GM12874 (cell line): ENCODE data around the gene EPHA2.

Experiments used
- TF ChIP-seq, protein P1 (sequence below): IDR thresholded peaks from 2 replicates; pipeline ENCODE4 v1.5.1; 2011; ENCODE audit warnings: low read depth, mild to moderate bottlenecking, control low read depth, low read length, moderate library complexity; ENCODE audit not compliant: insufficient read depth

Gene EPHA2

DNA sequence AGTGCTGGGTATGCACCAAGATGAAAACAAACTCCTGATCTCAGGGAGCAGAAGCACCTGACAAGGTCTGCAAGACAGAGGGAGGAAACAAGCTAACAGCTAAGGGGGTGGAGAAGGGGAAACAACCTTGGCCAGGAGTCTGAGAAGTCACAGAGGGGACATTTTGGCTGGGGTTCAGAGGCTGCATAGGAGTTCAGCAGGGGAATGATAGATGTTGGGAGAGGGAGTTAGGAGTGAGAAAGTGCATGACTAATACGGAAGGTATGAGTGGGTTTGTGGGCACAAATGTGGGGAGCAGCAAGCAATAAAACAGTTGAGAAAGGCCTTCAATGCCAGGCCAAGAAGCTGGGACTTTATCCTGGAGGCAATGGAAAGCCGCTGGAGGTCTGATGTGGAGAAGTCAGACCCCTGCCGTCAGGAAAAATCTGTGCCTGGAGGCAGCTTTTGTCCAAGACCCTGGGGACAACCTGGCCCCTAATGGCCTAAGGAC lies 16.4 kb downstream of the EPHA2 start:
- TF ChIP-seq, protein P1, sequence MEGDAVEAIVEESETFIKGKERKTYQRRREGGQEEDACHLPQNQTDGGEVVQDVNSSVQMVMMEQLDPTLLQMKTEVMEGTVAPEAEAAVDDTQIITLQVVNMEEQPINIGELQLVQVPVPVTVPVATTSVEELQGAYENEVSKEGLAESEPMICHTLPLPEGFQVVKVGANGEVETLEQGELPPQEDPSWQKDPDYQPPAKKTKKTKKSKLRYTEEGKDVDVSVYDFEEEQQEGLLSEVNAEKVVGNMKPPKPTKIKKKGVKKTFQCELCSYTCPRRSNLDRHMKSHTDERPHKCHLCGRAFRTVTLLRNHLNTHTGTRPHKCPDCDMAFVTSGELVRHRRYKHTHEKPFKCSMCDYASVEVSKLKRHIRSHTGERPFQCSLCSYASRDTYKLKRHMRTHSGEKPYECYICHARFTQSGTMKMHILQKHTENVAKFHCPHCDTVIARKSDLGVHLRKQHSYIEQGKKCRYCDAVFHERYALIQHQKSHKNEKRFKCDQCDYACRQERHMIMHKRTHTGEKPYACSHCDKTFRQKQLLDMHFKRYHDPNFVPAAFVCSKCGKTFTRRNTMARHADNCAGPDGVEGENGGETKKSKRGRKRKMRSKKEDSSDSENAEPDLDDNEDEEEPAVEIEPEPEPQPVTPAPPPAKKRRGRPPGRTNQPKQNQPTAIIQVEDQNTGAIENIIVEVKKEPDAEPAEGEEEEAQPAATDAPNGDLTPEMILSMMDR: no peak

DNA sequence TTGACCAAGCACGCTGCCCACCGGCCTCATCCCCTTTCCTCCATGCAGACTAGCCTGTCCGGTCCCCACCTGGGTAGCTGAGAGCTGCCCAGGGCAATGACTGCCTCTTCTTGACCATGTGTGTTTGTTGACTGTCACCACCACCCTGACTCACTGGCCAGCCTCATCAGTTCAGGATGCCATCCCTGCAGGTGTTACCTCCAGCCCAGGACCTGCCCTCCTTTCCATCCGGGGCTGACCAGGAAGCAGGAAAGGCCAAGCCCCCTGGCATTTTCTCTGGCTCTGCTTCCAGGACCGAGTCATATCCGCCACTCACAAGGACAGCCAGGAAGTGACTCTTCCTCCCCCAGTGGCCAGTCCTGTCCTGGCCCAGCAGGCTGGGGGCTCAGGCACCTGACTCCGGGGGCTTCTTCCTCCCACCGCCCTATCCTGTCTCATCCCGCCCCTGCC lies 17.1 kb downstream of the EPHA2 start:
- TF ChIP-seq, protein P1: no peak

DNA sequence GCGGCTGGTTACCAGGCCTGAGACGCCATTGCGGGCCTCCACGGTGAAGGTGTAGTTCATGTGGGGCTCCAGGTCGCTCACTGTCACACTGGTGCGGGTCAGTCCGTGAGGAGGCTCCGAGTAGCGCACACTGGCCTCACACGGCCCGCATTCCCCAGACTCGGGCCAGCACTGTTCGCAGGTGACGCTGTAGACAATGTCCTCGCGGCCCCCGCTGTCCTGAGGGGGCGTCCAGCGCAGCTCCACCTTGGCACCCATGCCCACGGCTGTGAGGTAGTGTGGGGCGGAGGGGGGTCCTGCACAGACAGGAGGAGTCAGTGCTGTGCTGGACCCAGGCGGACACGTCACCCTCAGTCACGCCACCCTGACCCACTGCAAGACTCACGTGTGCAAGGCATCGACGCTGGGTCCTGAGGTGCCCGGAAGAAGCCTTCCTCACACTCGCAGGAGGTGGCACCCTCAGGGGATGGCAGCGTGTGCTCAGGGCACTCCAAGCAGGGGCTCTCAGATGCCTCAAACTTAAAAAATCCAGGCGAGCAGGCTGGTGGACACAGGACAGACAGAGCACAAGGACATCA lies 17.9 kb downstream of the EPHA2 start:
- TF ChIP-seq, protein P1: no peak

DNA sequence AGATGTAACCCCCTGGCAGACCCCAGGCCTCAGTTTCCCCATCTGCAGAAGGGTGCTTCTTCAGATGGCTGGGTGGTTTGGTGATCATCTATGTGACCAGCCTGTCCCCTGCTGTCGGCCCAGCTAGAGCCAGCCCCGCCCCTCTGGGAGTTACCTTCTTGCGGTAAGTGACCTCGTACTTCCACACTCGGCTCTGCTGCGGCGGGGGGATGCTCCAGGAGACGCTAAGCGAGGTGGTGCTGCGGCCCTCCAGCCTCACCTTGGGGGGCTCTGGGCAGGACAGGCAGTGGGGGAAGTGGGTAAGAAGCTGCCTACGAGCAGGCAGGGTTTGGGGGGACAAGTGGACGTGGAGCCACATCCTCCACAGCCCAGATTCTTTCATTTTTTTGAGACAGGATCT lies 20.4 kb downstream of the EPHA2 start:
- TF ChIP-seq, protein P1: no peak

DNA sequence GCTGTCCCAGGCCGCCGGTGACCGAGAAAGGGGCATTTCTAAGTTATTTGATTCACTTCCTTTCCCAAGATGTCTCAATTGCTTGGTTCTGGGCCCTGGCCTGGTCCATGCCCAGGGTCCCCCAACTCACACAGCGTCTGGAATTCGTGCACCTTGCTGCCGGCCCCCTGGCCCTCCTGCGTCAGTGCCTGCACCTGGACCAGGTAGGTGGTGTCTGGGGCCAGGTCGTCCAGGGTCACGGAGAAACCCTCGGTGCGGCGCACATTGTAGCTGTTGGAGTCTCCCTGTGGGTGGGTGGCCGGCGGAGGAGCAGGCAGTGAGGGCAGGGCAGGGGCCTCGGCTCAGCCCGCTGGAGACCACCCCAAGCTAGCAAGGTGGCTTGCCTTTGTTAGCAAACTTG lies 21.0 kb downstream of the EPHA2 start:
- TF ChIP-seq, protein P1: no peak

DNA sequence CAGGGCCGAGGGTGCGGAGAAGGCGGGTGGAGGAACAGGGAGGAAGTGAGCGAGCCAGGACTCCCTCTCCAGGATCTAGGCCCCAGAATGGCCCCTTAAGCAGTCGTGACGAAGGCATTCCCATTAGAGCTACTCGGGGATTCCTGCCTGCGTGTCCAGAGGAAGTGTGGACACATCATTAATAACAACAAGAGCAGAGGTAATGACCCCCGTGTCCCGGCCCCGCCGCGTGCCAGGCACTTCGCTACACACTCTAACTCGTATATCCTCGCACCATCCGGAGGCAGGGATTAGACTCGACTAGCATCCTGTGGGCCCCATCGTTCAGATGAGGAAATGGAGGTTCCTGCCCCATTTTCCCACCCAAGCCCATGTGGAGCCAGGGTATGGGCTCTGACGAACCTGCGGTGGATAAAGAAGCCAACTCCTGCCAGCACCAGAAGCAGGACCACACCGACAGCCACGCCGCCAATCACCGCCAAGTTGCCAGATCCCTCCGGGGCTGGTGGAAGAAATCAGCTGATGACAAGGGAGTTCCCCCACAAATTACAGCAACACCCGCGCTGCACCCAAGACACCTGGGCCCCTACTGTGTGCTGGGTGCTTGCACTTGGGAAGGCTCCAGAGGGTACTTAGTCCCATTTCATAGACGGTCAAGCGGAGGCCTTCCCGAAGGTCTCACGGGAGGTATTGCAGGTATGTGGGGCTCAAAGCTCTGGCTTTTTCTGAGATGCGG lies 21.6 kb downstream of the EPHA2 start:
- TF ChIP-seq, protein P1: no peak

DNA sequence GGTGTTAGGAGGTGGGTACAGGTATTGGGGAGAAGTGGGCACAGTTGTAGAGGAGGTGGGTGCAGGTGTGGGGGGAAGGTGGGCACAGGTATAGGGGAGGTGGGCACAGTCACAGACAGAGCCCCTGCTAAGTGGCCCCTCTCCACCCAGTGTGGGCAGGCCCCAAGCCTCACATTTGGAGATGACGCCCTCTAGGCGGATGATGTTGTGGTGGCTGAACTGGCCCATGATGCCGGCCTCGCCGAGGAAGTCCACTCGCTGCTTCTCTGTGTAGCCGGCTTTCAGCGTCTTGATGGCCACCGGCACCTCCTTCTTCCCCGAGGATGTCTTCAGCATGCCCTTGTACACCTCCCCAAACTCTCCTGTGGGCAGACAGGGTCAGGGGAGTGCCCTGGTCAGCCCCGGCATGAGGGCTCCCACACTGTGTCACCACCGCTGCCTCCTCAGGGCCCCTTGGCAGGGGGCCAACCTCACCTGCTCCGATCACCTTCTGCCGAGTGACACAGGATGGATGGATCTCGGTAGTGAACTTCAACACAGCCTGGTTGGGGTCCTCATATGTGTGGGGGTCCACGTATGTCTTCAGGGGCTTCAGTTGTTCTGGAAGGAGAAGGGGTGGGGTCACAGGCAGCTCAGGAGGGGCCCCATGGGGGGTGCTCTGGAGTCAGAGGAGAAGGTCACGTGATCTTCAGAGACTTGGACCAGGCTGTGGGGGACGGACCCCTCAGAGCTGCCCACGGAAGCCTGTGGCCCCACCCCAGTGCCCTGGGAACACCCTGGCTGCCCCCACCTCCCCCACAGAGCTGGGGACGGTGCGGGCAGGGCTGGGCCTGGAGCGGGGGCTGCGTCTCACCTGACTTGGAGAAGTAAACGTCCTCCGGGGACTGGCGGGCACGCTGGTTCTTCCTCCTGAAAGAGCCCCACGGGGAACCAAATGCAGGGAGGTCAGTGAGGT lies 22.6 kb downstream of the EPHA2 start:
- TF ChIP-seq, protein P1: no peak
